HG02623 (cell line): Measurements from ENCODE around the gene TNKS1BP1.
"Not testable (repeated sequence)": the region's sequence is repeated elsewhere in the genome, so short reads cannot be mapped to it uniquely, and the experiment has no call there.

ENCODE experiments used
- ATAC-seq: cut with Tn5 transposase; IDR thresholded peaks from one replicate; pipeline ENCODE4 v1.9.1; 2021; ENCODE audit warnings: moderate library complexity; ENCODE audit not compliant: unreplicated experiment

Gene TNKS1BP1

GRCh38 chr11:57324886-57325734 is at the start of gene TNKS1BP1:
Gene TNKS1BP1, minus strand, starts transcription at chr11:57324952. Its CDS starts 3,067 bp downstream, at chr11:57321885.
- ATAC-seq = peak; percentile 89

- no peak for ATAC-seq
Measured at GRCh38 chr11:57373146-57373545, 48.4 kb upstream of the TNKS1BP1 start.

GRCh38 chr11:57370941-57371340 is 46.2 kb upstream of the TNKS1BP1 start:
- ATAC-seq = no peak

- ATAC-seq = no peak
Measured at GRCh38 chr11:57370251-57370650, 45.5 kb upstream of the TNKS1BP1 start.

- no peak for ATAC-seq
Measured at GRCh38 chr11:57368845-57369232, 44.1 kb upstream of the TNKS1BP1 start.

- no peak for ATAC-seq
Measured at GRCh38 chr11:57368106-57368844, 43.5 kb upstream of the TNKS1BP1 start.

- no peak for ATAC-seq
Measured at GRCh38 chr11:57364851-57365660, 40.3 kb upstream of the TNKS1BP1 start.

GRCh38 chr11:57363131-57364080 is 38.7 kb upstream of the TNKS1BP1 start:
- ATAC-seq = no peak

- ATAC-seq = no peak
Measured at GRCh38 chr11:57361926-57362325, 37.2 kb upstream of the TNKS1BP1 start.

- not testable (repeated sequence) for ATAC-seq
Measured at GRCh38 chr11:57361420-57361819, 36.7 kb upstream of the TNKS1BP1 start.

GRCh38 chr11:57360991-57361390 is 36.2 kb upstream of the TNKS1BP1 start:
- ATAC-seq = no peak

GRCh38 chr11:57359896-57360690 is 35.3 kb upstream of the TNKS1BP1 start:
- no peak for ATAC-seq

GRCh38 chr11:57359396-57359795 is 34.6 kb upstream of the TNKS1BP1 start:
- ATAC-seq = no peak

GRCh38 chr11:57358991-57359390 is 34.2 kb upstream of the TNKS1BP1 start:
- no peak for ATAC-seq

GRCh38 chr11:57358543-57358961 is 33.8 kb upstream of the TNKS1BP1 start:
- ATAC-seq = no peak

- no peak for ATAC-seq
Measured at GRCh38 chr11:57357856-57358255, 33.1 kb upstream of the TNKS1BP1 start.

- no peak for ATAC-seq
Measured at GRCh38 chr11:57357310-57357709, 32.6 kb upstream of the TNKS1BP1 start.

GRCh38 chr11:57356268-57356667 is 31.5 kb upstream of the TNKS1BP1 start:
- no peak for ATAC-seq

- ATAC-seq = no peak
Measured at GRCh38 chr11:57354699-57355098, 29.9 kb upstream of the TNKS1BP1 start.
